Astrocyte of the cerebellum (primary cell): Measurements from ENCODE around the gene NDUFS6.

Experiments used
- DNase-seq: peaks from one replicate; pipeline ENCODE4 v3.0.0-alpha.2; 2011; ENCODE audit warnings: low read depth
- H3K4me3 ChIP-seq: 2 replicates; pipeline ENCODE4 v1.5.1; 2011; ENCODE audit warnings: mild to moderate bottlenecking, low read depth, low read length, moderate library complexity
- in situ Hi-C: cut with HindIII; loops from 2 replicates; pipeline ENCODE4 v1.10.0; 2017; ENCODE audit warnings: low sequenced_read_pairs
- TF ChIP-seq, protein P1 (sequence below): IDR thresholded peaks from 2 replicates; pipeline ENCODE4 v1.5.1; 2012; ENCODE audit warnings: low read length, low read depth, moderate library complexity, mild to moderate bottlenecking; ENCODE audit errors: missing control alignments

NDUFS6 gene

DNA sequence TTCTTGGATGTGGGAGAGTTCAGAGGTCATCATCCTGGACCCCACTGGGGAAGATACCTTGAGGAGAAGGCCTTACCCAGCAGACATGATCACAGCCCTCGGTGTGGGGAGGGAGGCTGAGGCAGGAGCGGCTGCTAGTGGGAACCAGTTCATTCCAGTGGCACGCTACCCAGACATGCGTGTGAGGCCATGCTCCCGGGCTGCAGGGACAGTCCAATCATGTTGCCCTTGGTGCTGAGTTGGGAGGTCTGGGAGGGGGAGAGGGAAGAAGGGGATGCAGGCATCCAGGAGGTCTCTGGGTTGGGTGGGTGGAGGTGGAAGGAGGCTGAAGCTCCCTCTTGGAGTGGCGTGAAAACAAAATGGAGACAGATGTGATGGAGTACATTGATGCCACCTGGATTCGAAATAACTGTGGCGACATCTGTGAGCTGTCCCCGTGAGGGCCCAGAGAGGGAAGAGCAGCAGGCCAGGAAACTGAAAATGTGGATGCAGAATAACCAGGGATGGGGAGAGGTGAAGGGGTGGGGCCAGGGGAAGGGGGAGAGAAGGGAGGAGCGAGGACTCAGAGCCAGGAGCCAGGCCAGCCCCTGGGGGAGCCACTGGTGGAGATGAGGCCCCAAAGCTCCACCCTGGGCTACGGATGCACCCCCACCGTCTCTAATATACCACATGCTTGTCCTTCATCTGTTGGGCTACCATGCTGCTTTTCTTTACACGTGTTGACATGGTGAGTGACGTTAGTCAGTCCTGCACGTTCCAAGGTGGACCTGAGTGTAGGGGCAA is 16.2 kb downstream of the NDUFS6 start:
- TF ChIP-seq, protein P1, sequence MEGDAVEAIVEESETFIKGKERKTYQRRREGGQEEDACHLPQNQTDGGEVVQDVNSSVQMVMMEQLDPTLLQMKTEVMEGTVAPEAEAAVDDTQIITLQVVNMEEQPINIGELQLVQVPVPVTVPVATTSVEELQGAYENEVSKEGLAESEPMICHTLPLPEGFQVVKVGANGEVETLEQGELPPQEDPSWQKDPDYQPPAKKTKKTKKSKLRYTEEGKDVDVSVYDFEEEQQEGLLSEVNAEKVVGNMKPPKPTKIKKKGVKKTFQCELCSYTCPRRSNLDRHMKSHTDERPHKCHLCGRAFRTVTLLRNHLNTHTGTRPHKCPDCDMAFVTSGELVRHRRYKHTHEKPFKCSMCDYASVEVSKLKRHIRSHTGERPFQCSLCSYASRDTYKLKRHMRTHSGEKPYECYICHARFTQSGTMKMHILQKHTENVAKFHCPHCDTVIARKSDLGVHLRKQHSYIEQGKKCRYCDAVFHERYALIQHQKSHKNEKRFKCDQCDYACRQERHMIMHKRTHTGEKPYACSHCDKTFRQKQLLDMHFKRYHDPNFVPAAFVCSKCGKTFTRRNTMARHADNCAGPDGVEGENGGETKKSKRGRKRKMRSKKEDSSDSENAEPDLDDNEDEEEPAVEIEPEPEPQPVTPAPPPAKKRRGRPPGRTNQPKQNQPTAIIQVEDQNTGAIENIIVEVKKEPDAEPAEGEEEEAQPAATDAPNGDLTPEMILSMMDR, result no peak
- H3K4me3 ChIP-seq, result no peak overlapping the region
- in situ Hi-C loops, result no loop called here
- no peak for DNase-seq

GRCh38 chr5:1818784-1819183 is 17.6 kb downstream of the NDUFS6 start:
- in situ Hi-C loops, result no loop called here
- H3K4me3 ChIP-seq, result no peak overlapping the region
- TF ChIP-seq, protein P1, result no peak
- no peak for DNase-seq

- H3K4me3 ChIP-seq, result no peak overlapping the region
- in situ Hi-C loops, result no loop called here
- no peak for DNase-seq
- TF ChIP-seq, protein P1, result no peak
Measured at GRCh38 chr5:1819458-1819857, 18.3 kb downstream of the NDUFS6 start.

- H3K4me3 ChIP-seq, result no peak overlapping the region
- no peak for DNase-seq
- in situ Hi-C loops, result no loop called here
- TF ChIP-seq, protein P1, result no peak
Measured at GRCh38 chr5:1820381-1820780, 19.2 kb downstream of the NDUFS6 start.

DNA sequence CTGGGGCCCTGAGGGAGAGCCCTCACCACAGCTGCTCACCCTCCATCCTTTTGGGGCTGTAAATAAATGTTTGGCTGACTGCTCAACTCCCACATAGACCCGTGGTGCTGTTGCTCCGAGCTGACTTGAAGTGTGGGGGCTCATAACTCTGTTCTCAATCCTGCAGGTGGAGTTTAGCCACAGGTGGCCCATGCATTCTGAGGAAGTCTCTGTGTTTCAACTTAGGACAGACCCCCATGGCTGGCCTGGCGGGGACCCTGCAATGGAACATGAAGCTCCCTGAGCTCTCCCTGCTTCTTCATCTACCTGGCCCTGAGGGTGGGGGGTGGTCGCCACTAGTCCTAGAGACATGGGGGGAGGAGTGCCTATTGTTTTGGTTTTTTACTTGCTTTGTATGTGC is 19.7 kb downstream of the NDUFS6 start:
- TF ChIP-seq, protein P1, result no peak
- no peak overlapping the region for H3K4me3 ChIP-seq
- DNase-seq, result no peak
- in situ Hi-C loops, result no loop called here

DNA sequence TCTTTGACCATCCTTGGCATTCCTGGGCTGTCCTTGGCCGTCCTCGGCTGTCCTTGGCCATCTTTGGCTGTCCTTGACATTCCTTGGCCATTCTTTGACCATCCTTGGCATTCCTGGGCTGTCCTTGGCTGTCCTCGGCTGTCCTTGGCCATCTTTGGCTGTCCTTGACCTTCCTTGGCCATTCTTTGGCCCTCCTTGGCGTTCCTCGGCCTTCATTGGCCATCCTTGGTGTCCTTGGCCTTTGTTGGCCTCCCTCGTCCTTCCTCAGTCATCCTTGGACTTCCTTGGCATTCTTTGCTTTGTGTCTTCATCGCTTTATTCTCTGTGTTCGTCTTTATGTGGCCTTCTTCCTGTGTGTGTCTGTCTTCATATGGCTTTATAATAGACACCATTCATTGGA is 20.7 kb downstream of the NDUFS6 start:
- TF ChIP-seq, protein P1, result no peak
- no peak overlapping the region for H3K4me3 ChIP-seq
- in situ Hi-C loops, result no loop called here
- DNase-seq, result no peak
